Subcutaneous adipose tissue (tissue), 4 donors: ENCODE measurements around the gene FAM193B. TPM values are rescaled to one million over a fixed set of nuclear protein-coding genes. Genes with fewer than 3 reads are reported as not detected.

ENCODE experiments used
- CTCF ChIP-seq: fragments of 450-650 bp; IDR thresholded peaks from one replicate; pipeline ENCODE4 v1.5.1; 2016; ENCODE audit warnings: low read depth, mild to moderate bottlenecking, control low read depth, antibody characterized with exemption, moderate library complexity
- total RNA-seq, 4 donors: library from RNA; depleted of rRNA; stranded (reverse); fragments of >200 nt; gene quantifications; one replicate each; pipeline ENCODE4 v1.1.0, GENCODE V29; 2016

The FAM193B gene
- total RNA-seq, 4 donors from 2014 or later = 25.8 to 95.5 (median 35.5) TPM

GRCh38 chr5:177575488-177575887 lies 21.1 kb upstream of the FAM193B start:
- no peak for TF ChIP-seq CTCF

- TF ChIP-seq CTCF = no peak
Observed at GRCh38 chr5:177569894-177570293, 15.5 kb upstream of the FAM193B start.

- no peak for TF ChIP-seq CTCF
Observed at GRCh38 chr5:177568326-177568725, 14.0 kb upstream of the FAM193B start.

GRCh38 chr5:177565046-177565445 lies 10.7 kb upstream of the FAM193B start:
- no peak for TF ChIP-seq CTCF

GRCh38 chr5:177557796-177558195 lies 3.4 kb upstream of the FAM193B start:
- TF ChIP-seq CTCF = no peak

GRCh38 chr5:177557041-177557647 lies 2.8 kb upstream of the FAM193B start:
- TF ChIP-seq CTCF = no peak

- TF ChIP-seq CTCF = no peak
Observed at GRCh38 chr5:177555665-177556064, 1.3 kb upstream of the FAM193B start.
